Small intestine (tissue), 7 donors: Measurements from ENCODE around the gene STK38. TPM values are rescaled to one million over a fixed set of nuclear protein-coding genes. Genes with fewer than 3 reads are reported as not detected.

Experiments used
- DNase-seq, 2 donors: peaks; one replicate each; pipeline versions ENCODE4 v3.0.0 to v3.0.0-alpha.2; 2013
- FAIRE-seq: peaks from 2 replicates; lab custom pipeline; 2012; peaks lifted over from hg19 to GRCh38; lab: Jason Lieb, UNC
- H3K27ac ChIP-seq, 3 donors: one replicate each; pipeline ENCODE4 v1.5.1; 2013; ENCODE audit warnings: low read length in 2 of 3, mild to moderate bottlenecking in 2 of 3, control low read depth in 1 of 3, inconsistent platforms in 1 of 3, low read depth in 1 of 3, moderate library complexity in 1 of 3
- H3K27me3 ChIP-seq, 3 donors: one replicate each; pipeline ENCODE4 v1.6.1; 2013; ENCODE audit warnings: low read length in 3 of 3, inconsistent platforms in 1 of 3; ENCODE audit not compliant: control insufficient read depth in 3 of 3, insufficient read depth in 3 of 3
- H3K36me3 ChIP-seq, 3 donors: one replicate each; pipeline ENCODE4 v1.6.1; 2013; ENCODE audit warnings: low read length in 3 of 3, inconsistent platforms in 1 of 3, low read depth in 1 of 3, mild to moderate bottlenecking in 1 of 3, moderate library complexity in 1 of 3; ENCODE audit not compliant: control insufficient read depth in 3 of 3, insufficient read depth in 2 of 3
- H3K4me1 ChIP-seq, 3 donors: one replicate each; pipeline ENCODE4 v1.6.1; 2013; ENCODE audit warnings: low read length in 2 of 3, inconsistent platforms in 1 of 3, low read depth in 1 of 3, mild to moderate bottlenecking in 1 of 3, moderate library complexity in 1 of 3; ENCODE audit not compliant: control insufficient read depth in 3 of 3, insufficient read depth in 2 of 3
- H3K4me3 ChIP-seq, 3 donors: one replicate each; pipeline ENCODE4 v1.5.1; 2013; ENCODE audit warnings: low read length in 3 of 3, control low read depth in 1 of 3, inconsistent platforms in 1 of 3, low read depth in 1 of 3, mild to moderate bottlenecking in 1 of 3, moderate library complexity in 1 of 3
- H3K9me3 ChIP-seq, 2 donors: one replicate each; pipeline ENCODE4 v1.6.1; 2013; ENCODE audit warnings: low read depth in 1 of 2, low read length in 1 of 2; ENCODE audit not compliant: control insufficient read depth in 2 of 2, insufficient read depth in 1 of 2
- WGBS, 3 donors: extraction: QIAGEN DNeasy Blood & Tissue Kit; methylation state at CpG; one replicate each; pipeline ENCODE4 v1.1.7; 2013; 5-methylcytosine and 5-hydroxymethylcytosine counted together
- polyA plus RNA-seq, 4 donors: library from polyadenylated mRNA; stranded (reverse) in 3 of 4; unstranded in 1 of 4; fragments of 200-250 nt in 3 of 4; fragments of 120-200 nt in 1 of 4; gene quantifications; one replicate each; pipeline versions ENCODE4 v1.2.1 to v1.2.3, GENCODE V29; 2013
- donor health status: healthy with polysubstance abuse.
- donor health status: control.
- donor health status: control.
- donor health status: Bipolar disorder and iron deficiency.
- donor health status: healthy.

Gene STK38
- polyA plus RNA-seq, 4 donors: 27.6 to 52.1 (median 39.9) TPM

DNA sequence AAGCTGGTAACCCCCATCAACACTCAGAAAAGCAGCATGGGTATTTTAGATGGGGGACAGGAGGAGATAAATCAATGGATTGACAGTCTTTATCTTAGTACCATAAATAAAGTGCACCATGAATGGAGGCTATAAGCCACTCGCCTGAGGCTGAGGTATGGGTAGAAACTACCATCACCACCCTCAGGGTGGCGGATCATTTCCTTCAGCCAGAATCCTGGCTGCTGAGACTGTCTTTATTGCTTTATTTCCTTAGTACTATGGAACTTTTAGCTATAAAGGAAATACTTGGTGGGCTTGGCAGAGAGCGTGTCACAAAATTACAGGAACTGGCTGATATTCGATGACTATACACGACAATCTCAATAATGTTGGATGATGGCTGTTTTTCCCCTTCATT lies 52.2 kb downstream of the STK38 start:
- Histone ChIP-seq H3K9me3 (no peaks in the 10 kb centered on the region), H3K27ac (no peak overlapping the region), H3K4me1 (no peaks in the 10 kb centered on the region), H3K36me3 (peaks cover 8 to 49% (median 15%) of the 10 kb centered on the region in 3 donors), H3K27me3 (no peaks in the 10 kb centered on the region), H3K4me3 (no peak overlapping the region)
- FAIRE-seq (no peak), DNase-seq (no peak)
- WGBS, 3 donors: 95 to 97% (median 95%) methylated on average over 5 of the region's 5 CpGs

DNA sequence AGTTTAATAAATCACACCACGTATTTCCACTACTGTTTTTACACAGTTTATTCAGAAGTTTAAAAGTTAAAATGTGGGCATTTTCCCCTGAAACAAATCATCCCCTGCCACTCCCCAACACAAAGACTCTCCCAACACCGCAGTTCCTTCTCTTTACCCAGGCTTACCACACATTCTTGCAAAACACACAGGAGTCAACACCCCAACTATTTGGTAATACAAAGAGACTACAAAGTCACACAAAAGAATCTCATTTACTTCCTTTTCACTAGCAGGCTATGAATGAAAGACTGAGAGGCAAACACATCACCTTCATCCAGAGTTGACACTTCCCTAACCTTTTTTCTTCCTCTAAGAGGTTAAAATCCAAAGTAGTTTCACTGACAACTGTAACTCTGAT lies 53.4 kb downstream of the STK38 start:
- DNase-seq: no peak
- Histone ChIP-seq H3K4me1 (no peaks in the 10 kb centered on the region), H3K27me3 (no peaks in the 10 kb centered on the region), H3K9me3 (no peaks in the 10 kb centered on the region), H3K4me3 (no peak overlapping the region), H3K36me3 (peaks cover 5 to 45% (median 15%) of the 10 kb centered on the region in 3 donors), H3K27ac (no peak overlapping the region)
- WGBS, 3 donors: 75 to 80% (median 76%) methylated on average over 2 of the region's 2 CpGs
- FAIRE-seq: no peak

DNA sequence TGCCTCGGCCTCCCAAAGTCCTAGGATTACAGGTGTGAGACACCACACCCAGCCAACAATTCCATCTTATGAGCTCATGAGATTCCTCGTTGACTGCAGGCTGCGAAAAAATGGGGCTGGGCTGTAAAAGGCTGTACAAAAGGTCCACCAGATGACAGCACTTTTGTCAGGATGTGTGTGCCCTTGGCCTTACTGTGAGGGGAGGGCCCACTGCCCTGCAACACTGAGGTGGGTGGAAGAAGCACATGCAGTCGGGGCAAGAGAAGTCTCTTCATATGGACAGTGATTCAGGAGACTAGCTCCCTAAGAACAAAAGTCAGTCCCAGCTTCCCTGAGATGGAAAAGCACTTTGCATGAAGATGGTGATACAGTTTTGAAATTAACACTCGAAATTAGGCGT lies 54.0 kb downstream of the STK38 start:
- peaks cover 5 to 40% (median 15%) of the 10 kb centered on the region in 3 donors for H3K36me3 ChIP-seq
- no peaks in the 10 kb centered on the region for H3K27me3 ChIP-seq
- FAIRE-seq (no peak), DNase-seq (no peak)
- no peak overlapping the region for H3K4me3 ChIP-seq
- H3K9me3 ChIP-seq: no peaks in the 10 kb centered on the region
- H3K27ac ChIP-seq: no peak overlapping the region
- WGBS, 3 donors: 74 to 85% (median 84%) methylated on average over 6 of the region's 6 CpGs
- no peaks in the 10 kb centered on the region for H3K4me1 ChIP-seq

DNA sequence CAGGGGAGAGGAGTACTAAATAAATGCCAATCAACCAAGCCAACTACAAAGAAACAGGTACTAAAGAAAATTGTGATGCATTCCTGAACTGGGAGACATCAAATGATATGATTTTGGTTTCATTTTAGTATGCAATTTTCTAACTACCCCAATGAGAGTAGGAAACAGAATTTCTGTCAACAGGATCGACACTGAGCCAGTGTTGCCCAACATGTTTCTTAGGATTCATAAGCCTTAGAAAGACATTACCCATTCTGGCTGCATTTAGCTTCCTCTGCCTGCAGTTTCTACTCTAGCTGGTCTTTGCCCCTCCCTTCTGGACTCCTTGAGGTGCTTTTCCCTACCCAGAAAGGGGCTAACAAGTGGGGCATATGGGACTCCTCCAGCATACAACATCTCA lies 54.7 kb downstream of the STK38 start:
- Histone ChIP-seq H3K9me3 (no peaks in the 10 kb centered on the region), H3K27me3 (no peaks in the 10 kb centered on the region), H3K36me3 (peaks cover 5 to 37% (median 15%) of the 10 kb centered on the region in 3 donors), H3K27ac (no peak overlapping the region), H3K4me3 (no peak overlapping the region), H3K4me1 (no peaks in the 10 kb centered on the region)
- DNase-seq: no peak
- WGBS, 3 donors: 87 to 95% (median 95%) methylated on average over 1 of the region's 1 CpG
- no peak for FAIRE-seq

DNA sequence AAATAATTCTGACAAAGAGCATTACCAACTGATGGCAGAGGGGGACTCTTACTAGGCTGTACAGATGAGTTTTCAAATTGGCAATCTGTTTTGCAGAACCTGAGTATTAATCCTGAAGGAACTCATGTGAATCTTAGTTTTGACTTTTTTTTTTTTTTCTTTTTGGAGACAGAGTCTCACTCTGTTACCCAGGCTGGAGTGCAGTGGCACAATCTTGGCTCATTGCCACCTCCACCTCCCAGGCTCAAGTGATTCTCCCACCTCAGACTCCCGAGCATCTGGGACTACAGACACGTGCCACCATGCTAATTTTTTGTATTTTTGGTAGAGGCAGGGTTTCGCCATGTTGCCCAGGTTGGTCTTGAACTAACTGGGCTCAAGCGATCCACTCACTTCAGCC lies 55.2 kb downstream of the STK38 start:
- WGBS, 3 donors: 88 to 96% (median 90%) methylated on average over 4 of the region's 4 CpGs
- Histone ChIP-seq H3K27me3 (no peaks in the 10 kb centered on the region), H3K9me3 (no peaks in the 10 kb centered on the region), H3K4me3 (no peak overlapping the region), H3K27ac (no peak overlapping the region), H3K4me1 (no peaks in the 10 kb centered on the region), H3K36me3 (peaks cover 5 to 35% (median 19%) of the 10 kb centered on the region in 3 donors)
- FAIRE-seq (no peak), DNase-seq (no peak)

DNA sequence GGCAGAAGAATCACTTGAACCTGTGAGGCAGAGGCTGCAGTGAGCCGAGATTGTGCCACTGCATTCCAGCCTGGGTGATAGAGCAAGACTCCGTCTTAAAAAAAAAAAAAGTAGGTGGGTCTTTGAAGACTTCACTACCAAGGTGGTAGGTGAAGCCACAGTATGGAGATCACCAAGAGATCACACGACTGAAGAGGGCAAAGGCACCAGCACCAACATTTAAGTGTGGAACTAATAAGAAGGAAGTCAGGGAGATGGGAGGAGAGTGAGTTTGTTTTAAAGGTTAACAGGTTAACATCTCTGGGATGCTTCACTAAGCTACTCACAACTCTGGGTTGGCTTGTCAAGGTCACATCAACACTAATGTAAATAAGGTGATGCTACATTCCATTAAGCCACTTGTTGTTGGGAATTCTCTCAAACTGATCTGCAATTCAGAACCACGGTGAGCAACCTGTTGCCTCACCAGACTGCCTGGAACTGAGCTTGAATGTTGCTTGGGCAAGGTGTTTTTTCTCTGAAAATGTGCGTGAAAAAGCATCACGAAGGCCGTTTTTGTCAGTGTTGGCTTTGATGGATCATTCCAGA lies 55.8 kb downstream of the STK38 start:
- Histone ChIP-seq H3K27me3 (no peaks in the 10 kb centered on the region), H3K36me3 (peaks cover 5 to 38% (median 20%) of the 10 kb centered on the region in 3 donors), H3K4me3 (no peak overlapping the region), H3K27ac (no peak overlapping the region), H3K9me3 (no peaks in the 10 kb centered on the region), H3K4me1 (no peaks in the 10 kb centered on the region)
- no peak for FAIRE-seq
- no peak for DNase-seq
- WGBS, 3 donors: 91 to 95% (median 92%) methylated on average over 7 of the region's 7 CpGs

DNA sequence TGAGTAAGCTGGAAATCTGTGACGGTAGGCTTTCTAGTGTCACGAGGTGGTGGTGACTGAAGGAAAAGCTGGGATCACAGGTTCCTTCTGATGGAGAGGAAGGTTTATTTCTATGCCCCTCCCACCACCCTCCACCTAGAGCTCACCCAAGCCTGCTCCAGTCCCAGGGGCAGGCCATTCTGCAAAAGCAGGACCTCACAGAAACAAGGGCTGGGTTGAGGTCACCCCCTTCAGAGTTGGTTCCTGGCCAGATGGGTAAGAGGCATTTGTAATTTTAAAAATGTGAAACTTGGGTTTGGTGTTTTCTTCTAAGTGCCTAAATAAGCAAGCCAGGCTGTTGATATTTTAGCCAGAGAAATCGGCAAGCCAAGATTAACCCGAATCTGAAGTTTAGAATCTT lies 57.9 kb downstream of the STK38 start:
- Histone ChIP-seq H3K27ac (no peak overlapping the region), H3K4me1 (no peaks in the 10 kb centered on the region), H3K36me3 (peaks cover 0 to 37% (median 21%) of the 10 kb centered on the region in 3 donors), H3K27me3 (no peaks in the 10 kb centered on the region), H3K9me3 (no peaks in the 10 kb centered on the region), H3K4me3 (no peak overlapping the region)
- 85 to 93% (median 90%) methylated on average over 4 of the region's 4 CpGs for WGBS, 3 donors
- FAIRE-seq (no peak), DNase-seq (no peak)

DNA sequence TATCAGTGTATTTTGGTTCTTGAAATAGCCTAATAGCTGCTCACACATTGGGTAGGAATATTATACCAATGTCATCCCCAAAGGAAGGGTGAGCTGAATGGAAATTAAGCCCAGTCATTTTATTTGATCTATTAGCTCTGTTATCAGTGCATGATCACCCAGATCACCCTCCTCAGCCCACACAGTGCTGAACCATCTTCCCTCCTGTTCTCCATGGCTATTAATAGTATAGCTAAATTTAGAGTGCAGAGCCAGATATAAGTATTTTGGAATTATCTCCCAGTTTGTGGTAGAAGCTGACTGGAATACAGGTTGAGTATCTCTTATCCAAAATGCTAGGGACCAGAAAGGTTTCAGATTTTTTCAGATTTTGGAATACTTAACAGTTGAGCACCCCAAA lies 59.1 kb downstream of the STK38 start:
- no peak overlapping the region for H3K4me3 ChIP-seq
- H3K36me3 ChIP-seq: peaks cover 3 to 40% (median 16%) of the 10 kb centered on the region in 3 donors
- no peak for DNase-seq
- H3K4me1 ChIP-seq: no peaks in the 10 kb centered on the region
- H3K9me3 ChIP-seq: no peaks in the 10 kb centered on the region
- H3K27ac ChIP-seq: no peak overlapping the region
- no peak for FAIRE-seq
- H3K27me3 ChIP-seq: no peaks in the 10 kb centered on the region

DNA sequence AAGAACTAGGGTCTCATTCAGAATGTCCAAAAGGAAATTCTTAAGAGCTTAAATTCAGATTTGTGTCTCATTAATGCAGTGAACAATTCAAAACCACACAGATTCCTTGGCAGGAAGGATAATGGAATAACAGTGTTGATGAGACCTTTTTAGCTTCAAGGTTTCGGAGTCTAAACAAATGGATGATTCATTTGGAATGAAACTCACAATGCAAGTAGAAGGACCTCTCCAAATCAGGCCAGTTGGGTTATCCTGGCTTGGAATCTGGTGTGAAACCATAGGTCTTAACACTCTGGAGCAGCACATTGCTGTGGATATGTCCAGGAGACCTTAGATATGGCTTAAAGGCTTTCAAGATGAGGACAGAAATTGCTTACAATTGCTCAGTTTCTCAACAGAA lies 59.6 kb downstream of the STK38 start:
- Histone ChIP-seq H3K27me3 (no peaks in the 10 kb centered on the region), H3K9me3 (no peaks in the 10 kb centered on the region), H3K27ac (no peak overlapping the region), H3K4me3 (no peak overlapping the region), H3K4me1 (no peaks in the 10 kb centered on the region), H3K36me3 (peaks cover 3 to 41% (median 16%) of the 10 kb centered on the region in 3 donors)
- 89 to 97% (median 97%) methylated on average over 1 of the region's 1 CpG for WGBS, 3 donors
- FAIRE-seq (no peak), DNase-seq (no peak)
